GM23338 (cell line): ENCODE data around the gene ARF3. TPM values are rescaled to one million over a fixed set of nuclear protein-coding genes. Genes with fewer than 3 reads are reported as not detected.

Source experiments
- ATAC-seq: fragments of 200-7000 bp; cut with Tn5 transposase; 3 replicates; pipeline ENCODE4 v1.9.1; 2020
- DNase-seq: peaks from one replicate; pipeline ENCODE4 v3.0.0-alpha.2; 2015; ENCODE audit warnings: low spot score
- H2AFZ ChIP-seq: fragments of 200-600 bp; sonication (generic); 2 replicates; pipeline ENCODE4 v1.8.0; 2016; ENCODE audit warnings: antibody characterized with exemption, mild to moderate bottlenecking, moderate library complexity
- H3F3A ChIP-seq: fragments of 200-600 bp; sonication (generic); replicated peaks from 2 replicates; pipeline ENCODE4 v1.8.0; 2017; ENCODE audit warnings: antibody characterized with exemption, mixed run types, low read depth
- H3K27ac ChIP-seq: fragments of 200-600 bp; sonication (generic); 2 replicates; pipeline ENCODE4 v1.6.1; 2016; ENCODE audit warnings: low read depth
- H3K27me3 ChIP-seq: fragments of 200-600 bp; sonication (generic); 2 replicates; pipeline ENCODE4 v1.8.0; 2016; ENCODE audit warnings: mild to moderate bottlenecking, mixed run types, moderate library complexity; ENCODE audit not compliant: insufficient read depth
- H3K36me3 ChIP-seq: fragments of 200-600 bp; sonication (generic); 2 replicates; pipeline ENCODE4 v1.8.0; 2016; ENCODE audit warnings: mild to moderate bottlenecking; ENCODE audit not compliant: insufficient read depth
- H3K4me1 ChIP-seq: fragments of 200-600 bp; sonication (generic); 2 replicates; pipeline ENCODE4 v1.8.0; 2016; ENCODE audit warnings: mild to moderate bottlenecking, moderate library complexity; ENCODE audit not compliant: insufficient read depth
- H3K4me2 ChIP-seq: fragments of 200-600 bp; sonication (generic); 2 replicates; pipeline ENCODE4 v1.7.1; 2017; ENCODE audit warnings: mixed run types
- H3K4me3 ChIP-seq: fragments of 200-600 bp; sonication (generic); 2 replicates; pipeline ENCODE4 v1.6.1; 2016; ENCODE audit warnings: mixed run types
- H3K79me2 ChIP-seq: fragments of 200-600 bp; sonication (generic); replicated peaks from 2 replicates; pipeline ENCODE4 v1.8.0; 2017; ENCODE audit warnings: mild to moderate bottlenecking; ENCODE audit not compliant: insufficient read depth
- H3K9me2 ChIP-seq: fragments of 200-600 bp; sonication (generic); 2 replicates; pipeline ENCODE4 v1.8.0; 2017; ENCODE audit not compliant: insufficient read depth
- H4K20me1 ChIP-seq: fragments of 200-600 bp; sonication (generic); replicated peaks from 2 replicates; pipeline ENCODE4 v1.8.0; 2017; ENCODE audit warnings: mild to moderate bottlenecking; ENCODE audit not compliant: insufficient read depth
- H3K27ac Mint-ChIP-seq: 2 replicates; pipeline ENCODE4 v1.8.0; 2020; ENCODE audit warnings: inconsistent platforms, mild to moderate bottlenecking, moderate library complexity, mixed read lengths
- H3K27me3 Mint-ChIP-seq: 3 replicates; pipeline ENCODE4 v1.8.0; 2022; ENCODE audit warnings: low read depth, mild to moderate bottlenecking, moderate library complexity, mixed read lengths, inconsistent platforms; ENCODE audit not compliant: insufficient read depth, poor library complexity
- H3K36me3 Mint-ChIP-seq: 3 replicates; pipeline ENCODE4 v1.8.0; 2021; ENCODE audit warnings: low read depth, mild to moderate bottlenecking, inconsistent platforms, moderate library complexity, mixed read lengths
- H3K4me1 Mint-ChIP-seq: 3 replicates; pipeline ENCODE4 v1.8.0; 2020; ENCODE audit warnings: mild to moderate bottlenecking, inconsistent platforms, mixed read lengths
- H3K4me3 Mint-ChIP-seq: 3 replicates; pipeline ENCODE4 v1.8.0; 2021; ENCODE audit warnings: moderate library complexity, mild to moderate bottlenecking, inconsistent platforms, mixed read lengths
- H3K9me3 Mint-ChIP-seq: 3 replicates; pipeline ENCODE4 v1.8.0; 2020; ENCODE audit warnings: moderate library complexity, mild to moderate bottlenecking, inconsistent platforms, mixed read lengths
- CREB1 ChIP-seq: fragments of 250-450 bp; sonication (Bioruptor Pico); IDR thresholded peaks from 2 replicates; pipeline ENCODE4 v1.5.0; 2020; ENCODE audit warnings: low read depth, mild to moderate bottlenecking, moderate library complexity
- EZH2 ChIP-seq: fragments of 200-600 bp; sonication (generic); IDR thresholded peaks from one replicate; pipeline ENCODE4 v1.8.0; 2017; ENCODE audit warnings: antibody characterized with exemption, mild to moderate bottlenecking, low read depth; ENCODE audit not compliant: unreplicated experiment
- NANOG ChIP-seq: IDR thresholded peaks from 2 replicates; pipeline ENCODE4 v1.6.1; 2016; ENCODE audit warnings: antibody characterized with exemption, borderline replicate concordance
- POLR2AphosphoS5 ChIP-seq: IDR thresholded peaks from 2 replicates; pipeline ENCODE4 v1.6.1; 2016; ENCODE audit warnings: antibody characterized with exemption, low read depth
- REST ChIP-seq: IDR thresholded peaks from one replicate; pipeline ENCODE4 v1.6.1; 2018; ENCODE audit warnings: antibody characterized with exemption; ENCODE audit not compliant: unreplicated experiment
- STAT1 ChIP-seq: IDR thresholded peaks from one replicate; pipeline ENCODE4 v1.6.1; 2016; ENCODE audit warnings: antibody characterized with exemption; ENCODE audit not compliant: unreplicated experiment
- ZNF114 ChIP-seq: fragments of 250-450 bp; sonication (Bioruptor Pico); IDR thresholded peaks from 2 replicates; pipeline ENCODE4 v1.5.0; 2020; ENCODE audit warnings: mild to moderate bottlenecking, moderate library complexity
- ZNF331 ChIP-seq: fragments of 250-450 bp; sonication (Bioruptor Pico); IDR thresholded peaks from 2 replicates; pipeline ENCODE4 v1.5.0; 2020; ENCODE audit warnings: low read depth, mild to moderate bottlenecking, moderate library complexity
- ZNF462 ChIP-seq: fragments of 250-450 bp; sonication (Bioruptor Pico); IDR thresholded peaks from 2 replicates; pipeline ENCODE4 v1.5.0; 2020; ENCODE audit warnings: mild to moderate bottlenecking, moderate library complexity
- polyA plus RNA-seq: library from polyadenylated mRNA; unstranded; fragments of >200 nt; fragmentation: Nextera tagmentation; extraction: Ambion mirVana; gene quantifications from 2 replicates; pipeline ENCODE4 v1.2.1, GENCODE V29; 2016
- total RNA-seq: library from RNA; depleted of rRNA; stranded (reverse); fragments of >200 nt; shearing (Covaris generic); gene quantifications from 2 replicates; pipeline ENCODE4 v1.2.3, GENCODE V29; 2014
- TF ChIP-seq, protein P1 (sequence below), 2 experiments: fragments of 200-600 bp in 1 of 2; sonication (generic) in 1 of 2; conservative IDR thresholded peaks; 2 replicates each; pipeline versions ENCODE4 v1.5.1 to v1.6.1; 2016 to 2017; ENCODE audit warnings: antibody characterized with exemption in 2 of 2, low read depth in 2 of 2, mild to moderate bottlenecking in 2 of 2, moderate library complexity in 1 of 2
- TF ChIP-seq, protein P2 (sequence below): IDR thresholded peaks from 2 replicates; pipeline ENCODE4 v1.6.1; 2016; ENCODE audit warnings: antibody characterized with exemption

Gene ARF3
- total and polyA plus RNA-seq, 2 experiments from 2014 or later: 53.9 to 125 TPM

GRCh38 chr12:48966177-48966895 is 9.0 kb upstream of the ARF3 start:
- Histone ChIP-seq H3K79me2 (no peaks in the 10 kb centered on the region), H3K4me1 (peaks cover 54% of the 10 kb centered on the region), H3K36me3 (no peaks in the 10 kb centered on the region), H3K9me2 (no peaks in the 10 kb centered on the region), H2AFZ (peak overlapping the region; percentile 80), H3K4me3 (peak overlapping the region; percentile 23; the same call in 1 of the 2 replicates), H3F3A (peaks cover 25% of the 10 kb centered on the region), H3K27me3 (peaks cover 59% of the 10 kb centered on the region), H4K20me1 (peaks cover 4% of the 10 kb centered on the region; the same call in 1 of the 2 replicates), H3K4me2 (peak overlapping the region; percentile 14), H3K27ac (no peak overlapping the region)
- Mint-ChIP-seq H3K27me3 (peaks cover 51% of the 10 kb centered on the region), H3K36me3 (no peaks in the 10 kb centered on the region; the same call in 2 of the 3 replicates), H3K9me3 (no peaks in the 10 kb centered on the region), H3K27ac (peak overlapping the region; percentile 75; the same call in 1 of the 2 replicates), H3K4me3 (no peak overlapping the region), H3K4me1 (peaks cover 60% of the 10 kb centered on the region)
- DNase-seq (peak; percentile 41), ATAC-seq (peak; percentile 3; the same call in 2 of the 3 replicates)
- TF ChIP-seq NANOG: no peak
- TF ChIP-seq, protein P1, sequence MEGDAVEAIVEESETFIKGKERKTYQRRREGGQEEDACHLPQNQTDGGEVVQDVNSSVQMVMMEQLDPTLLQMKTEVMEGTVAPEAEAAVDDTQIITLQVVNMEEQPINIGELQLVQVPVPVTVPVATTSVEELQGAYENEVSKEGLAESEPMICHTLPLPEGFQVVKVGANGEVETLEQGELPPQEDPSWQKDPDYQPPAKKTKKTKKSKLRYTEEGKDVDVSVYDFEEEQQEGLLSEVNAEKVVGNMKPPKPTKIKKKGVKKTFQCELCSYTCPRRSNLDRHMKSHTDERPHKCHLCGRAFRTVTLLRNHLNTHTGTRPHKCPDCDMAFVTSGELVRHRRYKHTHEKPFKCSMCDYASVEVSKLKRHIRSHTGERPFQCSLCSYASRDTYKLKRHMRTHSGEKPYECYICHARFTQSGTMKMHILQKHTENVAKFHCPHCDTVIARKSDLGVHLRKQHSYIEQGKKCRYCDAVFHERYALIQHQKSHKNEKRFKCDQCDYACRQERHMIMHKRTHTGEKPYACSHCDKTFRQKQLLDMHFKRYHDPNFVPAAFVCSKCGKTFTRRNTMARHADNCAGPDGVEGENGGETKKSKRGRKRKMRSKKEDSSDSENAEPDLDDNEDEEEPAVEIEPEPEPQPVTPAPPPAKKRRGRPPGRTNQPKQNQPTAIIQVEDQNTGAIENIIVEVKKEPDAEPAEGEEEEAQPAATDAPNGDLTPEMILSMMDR (conservative IDR thresholded peaks at IDR 0.05; ENCODE audit: low read depth in 2 of 2): no peak
- no peak for TF ChIP-seq ZNF331 (CRISPR knock-in tag)
- no peak for TF ChIP-seq EZH2
- TF ChIP-seq ZNF114: no peak
- TF ChIP-seq POLR2AphosphoS5: no peak
- TF ChIP-seq, protein P2, sequence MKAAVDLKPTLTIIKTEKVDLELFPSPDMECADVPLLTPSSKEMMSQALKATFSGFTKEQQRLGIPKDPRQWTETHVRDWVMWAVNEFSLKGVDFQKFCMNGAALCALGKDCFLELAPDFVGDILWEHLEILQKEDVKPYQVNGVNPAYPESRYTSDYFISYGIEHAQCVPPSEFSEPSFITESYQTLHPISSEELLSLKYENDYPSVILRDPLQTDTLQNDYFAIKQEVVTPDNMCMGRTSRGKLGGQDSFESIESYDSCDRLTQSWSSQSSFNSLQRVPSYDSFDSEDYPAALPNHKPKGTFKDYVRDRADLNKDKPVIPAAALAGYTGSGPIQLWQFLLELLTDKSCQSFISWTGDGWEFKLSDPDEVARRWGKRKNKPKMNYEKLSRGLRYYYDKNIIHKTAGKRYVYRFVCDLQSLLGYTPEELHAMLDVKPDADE: no peak
- no peak for TF ChIP-seq ZNF462 (CRISPR knock-in tag)
- TF ChIP-seq STAT1: no peak
- no peak for TF ChIP-seq REST
- TF ChIP-seq CREB1 (CRISPR knock-in tag): no peak
